NCI-H1092 treated with DMSO at 0.1 percent for 48 hours (cell line): ENCODE data around the gene CRYL1.

Experiments used
- DNase-seq: peaks from one replicate; lab custom pipeline; 2025; lab: John Stamatoyannopoulos, UW

CRYL1 gene

GRCh38 chr13:20369886-20370361 is 155.7 kb downstream of the CRYL1 start:
- DNase-seq, result no peak

GRCh38 chr13:20366056-20366455 is 159.6 kb downstream of the CRYL1 start:
- DNase-seq, result no peak

GRCh38 chr13:20363603-20364002 is 162.1 kb downstream of the CRYL1 start:
- no peak for DNase-seq

GRCh38 chr13:20363172-20363571 is 162.5 kb downstream of the CRYL1 start:
- DNase-seq, result no peak

- DNase-seq, result no peak
These were observed 163.1 kb downstream of the CRYL1 start for GRCh38 chr13:20362484-20363041.

- DNase-seq, result no peak
These were observed 164.7 kb downstream of the CRYL1 start for GRCh38 chr13:20360835-20361412.

- no peak for DNase-seq
These were observed 165.6 kb downstream of the CRYL1 start for GRCh38 chr13:20360041-20360491.

- no peak for DNase-seq
These were observed 166.3 kb downstream of the CRYL1 start for GRCh38 chr13:20359335-20359734.

GRCh38 chr13:20358022-20358421 is 167.6 kb downstream of the CRYL1 start:
- no peak for DNase-seq

GRCh38 chr13:20356444-20356843 is 169.2 kb downstream of the CRYL1 start:
- DNase-seq, result no peak

GRCh38 chr13:20354722-20355121 is 170.9 kb downstream of the CRYL1 start:
- DNase-seq, result no peak

GRCh38 chr13:20353973-20354372 is 171.7 kb downstream of the CRYL1 start:
- no peak for DNase-seq
